ENCODE data around the gene RTP5.
"Not testable (repeated sequence)": the region's sequence is repeated elsewhere in the genome, so short reads cannot be mapped to it uniquely, and the experiment has no call there.

RTP5 gene

DNA sequence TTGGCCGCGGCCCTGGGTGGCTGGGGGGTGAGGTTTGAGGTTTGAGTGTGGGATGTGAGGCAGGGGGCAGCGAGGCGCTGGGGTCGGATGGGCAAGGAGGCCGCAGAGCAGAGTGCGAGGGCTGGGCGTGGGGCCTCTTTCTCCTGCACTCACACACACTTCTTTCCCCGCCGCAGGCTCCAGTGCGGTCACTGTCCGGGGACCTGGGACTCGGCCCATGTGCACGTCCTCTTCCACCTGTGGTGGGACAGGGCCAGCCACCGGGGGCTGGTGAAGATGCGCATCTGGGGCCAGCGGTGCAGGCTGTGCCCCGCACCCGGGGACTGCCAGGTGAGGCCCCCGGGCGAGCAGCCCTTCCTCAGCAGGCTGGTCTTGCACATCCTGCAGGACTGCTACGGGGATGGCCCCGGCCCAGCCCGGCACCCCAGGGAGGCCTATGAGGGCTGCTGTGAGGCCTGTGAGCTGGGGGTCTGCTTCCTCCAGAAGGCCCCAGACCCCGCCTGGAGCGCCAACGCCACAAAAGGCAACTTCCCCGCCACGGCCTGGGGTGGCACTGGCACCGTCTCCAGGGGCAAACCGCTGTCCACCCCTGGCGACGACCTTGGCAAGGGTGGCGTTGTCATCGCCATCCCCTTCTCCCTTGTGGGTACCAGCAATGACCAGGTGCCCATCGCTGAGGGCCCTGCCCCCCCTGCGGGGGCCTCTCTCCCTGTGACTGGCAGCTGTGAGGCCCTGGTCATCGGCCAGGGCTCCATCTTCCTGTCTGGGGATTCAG is 2.2 kb downstream of the RTP5 start:
- no peak for DNase-seq

DNA sequence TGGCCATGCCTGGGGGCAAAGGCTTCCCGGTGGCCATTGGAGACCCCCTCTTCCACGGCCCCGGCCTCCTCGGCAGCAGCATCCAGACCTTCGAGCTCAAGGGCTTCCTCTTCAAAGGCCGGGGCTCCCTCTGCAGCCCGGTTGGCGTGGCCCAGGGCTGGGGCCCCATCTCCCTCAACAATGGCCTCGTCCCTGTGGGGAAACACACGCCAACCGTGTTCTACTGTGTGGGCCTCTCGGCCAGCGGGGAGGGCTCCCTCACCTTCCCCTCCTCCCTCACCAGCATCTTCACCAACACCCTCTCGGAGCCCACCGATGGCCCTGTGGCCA is 2.7 kb downstream of the RTP5 start:
- no peak for DNase-seq

DNA sequence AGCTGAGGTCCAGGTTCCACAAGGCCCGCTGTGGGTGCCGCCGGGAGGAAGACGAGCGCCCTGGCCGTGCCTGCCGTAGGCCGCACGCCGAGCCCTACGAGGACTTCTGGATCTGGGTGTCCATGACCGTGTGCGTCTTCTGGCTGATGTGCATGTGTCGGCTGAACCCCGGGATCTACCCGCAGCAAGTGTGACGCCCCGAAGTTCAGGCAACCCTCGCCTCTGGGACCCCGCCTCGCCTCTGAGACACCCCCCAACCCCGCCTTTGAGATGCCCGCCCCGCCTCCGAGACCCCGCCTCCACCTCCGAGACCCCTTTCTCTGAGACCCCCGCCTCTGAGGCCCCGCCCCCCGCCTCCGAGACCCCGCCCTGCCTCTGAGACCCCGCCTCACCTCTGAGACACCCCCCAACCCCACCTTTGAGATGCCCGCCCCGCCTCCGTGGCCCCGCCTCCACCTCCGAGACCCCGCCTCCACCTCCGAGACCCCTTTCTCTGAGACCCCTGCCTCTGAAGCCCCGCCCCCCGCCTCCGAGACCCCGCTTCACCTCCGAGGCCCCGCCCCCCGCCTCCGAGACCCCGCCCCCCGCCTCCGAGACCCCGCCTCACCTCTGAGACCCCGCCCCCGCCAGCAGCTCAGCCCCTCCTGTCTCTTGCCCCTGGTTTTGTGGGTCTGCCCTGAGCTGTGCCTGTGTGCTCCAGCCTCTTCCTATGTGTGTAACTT is 3.7 kb downstream of the RTP5 start:
- DNase-seq: no peak

DNA sequence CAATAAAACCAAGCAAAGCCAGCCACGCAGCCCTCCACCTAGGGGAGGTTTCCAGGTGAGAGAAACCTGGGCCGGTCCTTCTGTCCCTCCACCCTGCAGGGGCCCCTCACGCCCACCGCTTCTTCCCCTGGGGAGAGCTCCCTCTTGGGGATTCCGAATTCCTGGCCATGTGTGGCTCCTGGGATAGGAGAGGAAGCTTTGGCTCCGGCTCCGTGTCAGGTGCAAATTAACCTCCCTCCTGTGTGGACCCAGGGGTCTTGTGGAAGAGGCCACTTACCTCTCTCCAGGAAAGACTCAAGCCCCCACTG is 4.2 kb downstream of the RTP5 start:
- DNase-seq: no peak

GRCh38 chr2:241874277-241874925 is 4.9 kb downstream of the RTP5 start:
- DNase-seq: no peak

GRCh38 chr2:241875754-241876527 is 6.4 kb downstream of the RTP5 start:
- not testable (repeated sequence) for DNase-seq

- DNase-seq: no peak
These were observed 7.1 kb downstream of the RTP5 start for GRCh38 chr2:241876528-241877196.

GRCh38 chr2:241877197-241877685 is 7.7 kb downstream of the RTP5 start:
- no peak for DNase-seq

DNA sequence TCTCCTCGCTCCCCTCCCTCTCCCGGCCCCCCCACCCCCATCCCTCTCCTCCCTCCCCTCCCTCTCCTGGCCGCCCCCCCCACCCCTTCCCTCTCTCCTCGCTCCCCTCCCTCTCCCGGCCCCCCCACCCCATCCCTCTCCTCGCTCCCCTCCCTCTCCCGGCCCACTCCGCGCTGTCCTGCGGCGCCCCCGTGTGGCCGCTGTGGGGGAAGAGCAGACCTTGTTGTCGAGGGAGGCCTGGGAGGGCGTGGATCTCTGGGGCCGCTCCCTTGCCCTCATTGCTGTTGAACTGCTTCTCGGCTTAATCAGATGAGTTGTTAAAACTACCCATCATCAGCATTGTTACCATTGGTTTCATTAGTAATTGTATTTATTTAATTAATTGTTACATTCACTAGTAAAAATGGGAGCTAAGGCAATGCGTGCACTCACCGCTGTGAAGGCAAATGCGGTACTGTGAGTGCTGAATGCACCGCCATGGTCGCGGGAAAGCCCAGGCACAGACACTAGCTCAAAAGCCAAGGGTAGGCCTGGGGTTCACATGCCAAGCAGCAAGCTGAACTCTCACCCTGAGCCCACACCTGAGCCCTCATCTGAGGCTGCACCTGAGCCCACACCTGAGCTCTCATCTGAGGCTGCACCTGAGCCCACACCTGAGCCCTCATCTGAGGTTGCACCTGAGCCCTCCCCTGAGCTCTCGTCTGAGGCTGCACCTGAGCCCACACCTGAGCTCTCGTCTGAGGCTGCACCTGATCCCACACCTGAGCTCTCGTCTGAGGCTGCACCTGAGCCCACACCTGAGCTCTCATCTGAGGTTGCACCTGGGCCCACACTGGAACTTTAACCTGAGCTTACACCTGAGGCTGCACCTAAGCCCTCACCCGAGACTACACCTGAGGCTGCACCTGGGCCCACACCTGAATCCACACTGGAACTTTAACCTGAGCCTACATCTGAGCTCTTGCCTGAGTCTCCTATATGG is 8.8 kb downstream of the RTP5 start:
- DNase-seq: peak; percentile 82

DNA sequence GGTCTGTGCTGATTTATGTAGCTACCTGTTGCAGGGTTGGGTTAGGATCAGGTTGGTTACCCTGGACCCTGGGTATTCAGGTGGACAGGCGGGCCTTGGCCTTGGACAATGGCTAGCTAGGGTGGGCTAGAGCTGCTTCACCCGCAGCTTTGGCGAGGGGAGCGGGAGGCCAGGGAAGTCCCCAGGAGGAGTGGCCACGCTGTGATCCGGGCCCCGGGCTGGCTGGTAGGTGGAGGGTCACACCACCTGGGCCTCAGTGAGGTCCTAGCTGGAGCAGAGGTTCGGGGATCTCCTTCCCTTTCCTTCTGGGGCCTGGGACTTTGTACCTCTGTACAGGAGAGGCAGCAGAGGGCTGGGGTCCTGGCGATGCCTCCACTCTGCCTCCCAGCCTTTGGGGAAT is 9.8 kb downstream of the RTP5 start:
- no peak for DNase-seq

GRCh38 chr2:241880311-241881073 is 11.0 kb downstream of the RTP5 start:
- no peak for DNase-seq

- no peak for DNase-seq
These were observed 12.6 kb downstream of the RTP5 start for GRCh38 chr2:241882091-241882625.

GRCh38 chr2:241884951-241885290 is 15.4 kb downstream of the RTP5 start:
- no peak for DNase-seq

- no peak for DNase-seq
These were observed 15.9 kb downstream of the RTP5 start for GRCh38 chr2:241885291-241885945.

GRCh38 chr2:241885946-241886643 is 16.6 kb downstream of the RTP5 start:
- no peak for DNase-seq

DNA sequence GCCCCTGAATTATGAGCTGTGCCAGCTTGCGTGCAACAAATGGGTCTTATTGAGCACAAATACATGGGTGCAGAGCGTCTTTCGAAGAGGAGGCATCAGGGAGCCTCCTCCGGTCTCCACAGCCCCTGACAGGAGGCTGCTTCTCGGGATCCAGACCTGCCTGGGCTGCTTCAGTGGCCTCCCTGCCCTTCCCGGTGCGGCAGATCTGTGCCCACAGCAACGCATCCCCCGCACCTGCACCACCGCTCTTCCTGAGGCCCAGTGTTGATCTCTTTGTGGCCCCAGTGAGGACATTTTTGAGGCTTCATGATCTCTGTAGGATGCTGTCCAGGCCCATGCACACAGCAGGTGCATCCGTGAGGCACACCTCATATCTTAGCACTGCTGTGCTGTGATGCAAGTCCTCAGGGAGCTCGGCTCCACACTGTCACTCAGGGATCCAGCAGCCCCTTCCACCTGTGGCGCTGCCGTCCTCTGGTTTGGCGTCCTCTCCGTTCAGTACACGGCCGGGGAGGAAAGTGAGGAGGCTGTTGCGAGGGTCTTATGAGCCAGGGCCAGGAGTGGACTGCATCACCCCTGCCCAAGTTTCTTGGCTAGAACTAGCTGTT is 17.4 kb downstream of the RTP5 start:
- DNase-seq: no peak

GRCh38 chr2:241887806-241888522 is 18.4 kb downstream of the RTP5 start:
- DNase-seq: no peak

DNA sequence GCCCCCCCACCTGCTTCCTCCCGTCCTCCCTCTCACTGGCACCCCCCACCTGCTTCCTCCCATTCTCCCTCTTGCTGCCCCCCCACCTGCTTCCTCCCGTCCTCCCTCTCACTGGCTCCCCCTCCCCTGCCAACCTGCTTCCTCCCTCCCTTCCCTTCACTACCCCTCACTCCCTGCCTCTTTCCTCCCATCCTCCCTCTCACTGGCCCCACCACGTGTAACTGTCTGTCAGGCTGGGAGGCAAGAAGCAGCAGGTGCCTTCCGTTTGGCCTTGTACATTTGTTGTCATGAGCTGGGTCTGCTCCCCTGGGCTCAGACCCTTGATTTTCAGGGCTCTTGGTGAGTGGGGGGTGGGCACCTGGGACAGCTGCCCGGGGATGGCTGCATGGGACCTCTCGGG is 19.1 kb downstream of the RTP5 start:
- no peak for DNase-seq

All from CD4-positive, alpha-beta T cell treated with Interleukin-12 subunit alpha and Interleukin-12 subunit beta, for 1 hour (primary cell).